ENCODE measurements around the gene PPP1R3F.

DNA sequence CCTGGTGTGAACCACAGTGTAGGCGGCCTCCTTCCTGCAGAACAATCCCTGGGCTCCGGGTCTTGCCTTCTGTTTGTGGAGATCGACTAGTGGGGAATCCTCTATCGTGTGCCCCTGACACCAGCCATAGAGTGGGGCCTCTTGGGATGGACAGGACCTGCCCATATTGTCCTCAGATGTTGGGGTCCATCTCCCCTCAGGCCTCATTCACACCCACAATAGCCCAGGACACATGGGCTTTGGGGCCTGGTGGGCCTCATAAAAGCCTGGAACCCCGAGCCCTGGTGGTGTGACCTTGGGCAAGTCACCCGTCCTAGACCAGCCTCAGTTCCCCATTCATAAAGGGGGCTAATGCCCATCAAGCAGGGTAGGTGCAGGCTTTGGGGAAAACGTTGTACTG, 20.6 kb downstream of the PPP1R3F start:
- TF ChIP-seq EZH2 (IDR thresholded peaks at IDR 0.05): no peak
- no peak for TF ChIP-seq FOXP2 (optimal IDR thresholded peaks at IDR 0.05; ENCODE audit: control extremely low read depth, extremely low read length, insufficient read depth)
- TF ChIP-seq POLR2AphosphoS5 (IDR thresholded peaks at IDR 0.05; ENCODE audit: borderline replicate concordance, low read depth, low read length): no peak

All from SK-N-MC (cell line).